Heart right ventricle (tissue), 16 donors: ENCODE data around the gene CASKIN1. TPM values are rescaled to one million over a fixed set of nuclear protein-coding genes. Genes with fewer than 3 reads are reported as not detected.

ENCODE experiments used
- ATAC-seq, 8 donors: fragments of 200-7000 bp; cut with Tn5 transposase; one replicate each; pipeline ENCODE4 v1.9.1; 2020; ENCODE audit warnings: mild to moderate bottlenecking in 8 of 8, moderate library complexity in 8 of 8, moderate number of reproducible peaks in 1 of 8
- DNase-seq, 2 donors: peaks; one replicate each; pipeline ENCODE4 v3.0.0-alpha.2; 2020
- H3K27ac ChIP-seq, 10 donors: fragments of 200-600 bp; sonication (generic) in 2 of 10; one replicate each; pipeline versions ENCODE4 v1.5.0 to v1.8.0; 2020 to 2022; ENCODE audit warnings: mild to moderate bottlenecking in 3 of 10
- H3K27me3 ChIP-seq, 7 donors: fragments of 200-600 bp; one replicate each; pipeline ENCODE4 v1.8.0; 2021 to 2022; ENCODE audit warnings: mild to moderate bottlenecking in 2 of 7
- H3K36me3 ChIP-seq, 9 donors: fragments of 200-600 bp; sonication (generic) in 1 of 9; one replicate each; pipeline versions ENCODE4 v1.5.0 to v1.8.0; 2020 to 2022; ENCODE audit warnings: mild to moderate bottlenecking in 2 of 9
- H3K4me1 ChIP-seq, 9 donors: fragments of 200-600 bp; sonication (generic) in 1 of 9; one replicate each; pipeline versions ENCODE4 v1.5.0 to v1.8.0; 2020 to 2022; ENCODE audit warnings: mild to moderate bottlenecking in 4 of 9
- H3K4me3 ChIP-seq, 10 donors: fragments of 200-600 bp; sonication (generic) in 2 of 10; one replicate each; pipeline versions ENCODE4 v1.5.0 to v1.8.0; 2020 to 2022; ENCODE audit warnings: mild to moderate bottlenecking in 7 of 10, moderate library complexity in 2 of 10
- H3K9me3 ChIP-seq, 11 donors: fragments of 200-600 bp in 10 of 11; sonication (generic) in 2 of 11; one replicate each; pipeline versions ENCODE4 v1.5.0 to v1.8.0; 2013 to 2022; ENCODE audit warnings: mild to moderate bottlenecking in 2 of 11, control low read depth in 1 of 11, moderate library complexity in 1 of 11
- CTCF ChIP-seq, 9 donors: fragments of 200-600 bp; sonication (generic) in 2 of 9; IDR thresholded peaks; one replicate each; pipeline versions ENCODE4 v1.5.0 to v1.8.0; 2021 to 2022; ENCODE audit warnings: antibody characterized with exemption in 9 of 9, mild to moderate bottlenecking in 5 of 9, moderate library complexity in 1 of 9
- WGBS, 2 donors: extraction: QIAGEN DNeasy Blood & Tissue Kit; methylation state at CpG; one replicate each; pipeline ENCODE4 v1.1.7; 2013; ENCODE audit warnings: inconsistent platforms in 1 of 2; 5-methylcytosine and 5-hydroxymethylcytosine counted together
- intact Hi-C, 10 donors: fragments of 100-400 bp; cut with DNase I; formaldehyde crosslinking; loops; one replicate each; pipeline versions ENCODE4 v1.11.1 to v1.14.2; 2022
- polyA plus RNA-seq, 2 donors: library from polyadenylated mRNA; stranded (reverse); fragments of 200-250 nt; gene quantifications; one replicate each; pipeline ENCODE4 v1.2.3, GENCODE V29; 2013
- total RNA-seq, 10 donors: library from RNA; stranded (reverse); fragmentation: NEBNext Ultra II Directional in 3 of 10; extraction: Animal tissue kit (Norgen Biotek cat#: 25700) in 3 of 10; gene quantifications; one replicate each; pipeline versions ENCODE4 v1.2.1 to v1.2.4, GENCODE V29; 2021 to 2023
- donor health status: Arrhythmogenic right ventricular cardiomyopathy.
- donor health status: ischemic (EF 13 %, LVEDD 7.1; RV severe dilation, severe dysfunction).
- donor health status: healthy with polysubstance abuse.
- donor health status: DM: no; HTN: yes; CAD: no.
- donor health status: DM: no; HTN: no; CAD: no.
- donor health status: ischemic (EF 25% LVEDD 6.9; RV normal size, moderate dysfunction).
- donor health status: ischemic (EF 25% LVEDD 5.7; RV mildly dilated, moderate dysfunction).
- donor health status: healthy.
- donor health status: DM: yes; HTN: yes; CAD: no.
- donor health status: Ischemic cardiomyopathy.
- donor health status: ischemic (EF 35%, LVEDD 5.7; RV mildly dilated, moderate dysfunction).
- donor health status: nonischemic (EF 11% LVEDD 7.7; RV severe dilation, severe dysfunction).
- donor health status: DM: yes; HTN: yes; CAD: no.
- donor health status: PGD.
- donor health status: ischemic (EF 29% LVEDD 5.4; RV normal size, mild dysfunction).
- donor health status: nonischemic (EF 23%, LVEDD 6.1; RV moderate dilation, normal function).

The CASKIN1 gene
- total and polyA plus RNA-seq, 12 donors: 0.24 to 6.0 (median 1.1) TPM

- H3K36me3 ChIP-seq: peaks cover 0 to 27% (median 16%) of the 10 kb centered on the region in 9 donors
- peak overlapping the region; percentile 72 to 94 (median 86) for H3K27ac ChIP-seq
- no peaks in the 10 kb centered on the region for H3K9me3 ChIP-seq
- intact Hi-C loops: no loop called here
- no peaks in the 10 kb centered on the region for H3K27me3 ChIP-seq
- ATAC-seq (peak in 7 of 8 donors; percentile 2 to 50 (median 25)), DNase-seq (peak; percentile 52 to 64)
- peaks cover 17 to 49% (median 32%) of the 10 kb centered on the region in 9 donors for H3K4me1 ChIP-seq
- WGBS, 2 donors: 40 to 44% methylated on average over 19 of the region's 19 CpGs
- no peak for TF ChIP-seq CTCF (IDR thresholded peaks at IDR 0.05)
- peak overlapping the region in 9 of 10 donors; percentile 63 to 97 (median 87) for H3K4me3 ChIP-seq
Measured at GRCh38 chr16:2212362-2213324, 16.2 kb upstream of the CASKIN1 start.

GRCh38 chr16:2211923-2212347 is 15.5 kb upstream of the CASKIN1 start:
- Histone ChIP-seq H3K4me1 (peaks cover 17 to 50% (median 33%) of the 10 kb centered on the region in 9 donors), H3K4me3 (peak overlapping the region in 1 of 10 donors; percentile 10), H3K27me3 (no peaks in the 10 kb centered on the region), H3K9me3 (no peaks in the 10 kb centered on the region), H3K27ac (peak overlapping the region in 8 of 10 donors; percentile 77 to 94 (median 88)), H3K36me3 (peaks cover 0 to 35% (median 18%) of the 10 kb centered on the region in 9 donors)
- WGBS, 2 donors: 62 to 64% methylated on average over 11 of the region's 11 CpGs
- intact Hi-C loops: no loop called here
- ATAC-seq (peak in 2 of 8 donors; percentile 1 to 13), DNase-seq (no peak)
- TF ChIP-seq CTCF (IDR thresholded peaks at IDR 0.05): no peak

GRCh38 chr16:2210386-2211365 is 14.3 kb upstream of the CASKIN1 start, which contains the start of gene BRICD5:
Gene BRICD5, minus strand, starts transcription at chr16:2210863. Its CDS starts 30 bp downstream, at chr16:2210833.
- Histone ChIP-seq H3K4me1 (peaks cover 27 to 59% (median 42%) of the 10 kb centered on the region in 9 donors), H3K36me3 (peaks cover 0 to 39% (median 18%) of the 10 kb centered on the region in 9 donors), H3K27me3 (no peaks in the 10 kb centered on the region), H3K4me3 (no peak within 1 kb of the TSS), H3K27ac (peak within 1 kb of the TSS in 6 of 10 donors; percentile 43 to 94 (median 88)), H3K9me3 (no peaks in the 10 kb centered on the region)
- ATAC-seq (no peak), DNase-seq (no peak)
- intact Hi-C loops: no loop called here
- TF ChIP-seq CTCF (IDR thresholded peaks at IDR 0.05): no peak
- WGBS, 2 donors: 68 to 69% methylated on average over 24 of the region's 24 CpGs

GRCh38 chr16:2210009-2210332 is 13.6 kb upstream of the CASKIN1 start:
- WGBS, 2 donors: 91 to 94% methylated on average over 17 of the region's 17 CpGs
- Histone ChIP-seq H3K4me3 (no peak overlapping the region), H3K27ac (no peak overlapping the region), H3K27me3 (no peaks in the 10 kb centered on the region), H3K4me1 (peaks cover 27 to 60% (median 41%) of the 10 kb centered on the region in 9 donors), H3K36me3 (peaks cover 0 to 39% (median 18%) of the 10 kb centered on the region in 9 donors), H3K9me3 (no peaks in the 10 kb centered on the region)
- intact Hi-C loops: no loop called here
- DNase-seq: no peak
- TF ChIP-seq CTCF (IDR thresholded peaks at IDR 0.05): no peak
- no peak for ATAC-seq
